ENCODE results near the gene ASPG.

- TF ChIP-seq CTCF (conservative IDR thresholded peaks at IDR 0.05), result no peak
- no peak for TF ChIP-seq ZFX (IDR thresholded peaks at IDR 0.05)
These were observed 76.3 kb downstream of the ASPG start for GRCh38 chr14:104161602-104162367.

Measured in C4-2B (cell line).